ENCODE data around the gene SCN4B.

SCN4B gene

DNA sequence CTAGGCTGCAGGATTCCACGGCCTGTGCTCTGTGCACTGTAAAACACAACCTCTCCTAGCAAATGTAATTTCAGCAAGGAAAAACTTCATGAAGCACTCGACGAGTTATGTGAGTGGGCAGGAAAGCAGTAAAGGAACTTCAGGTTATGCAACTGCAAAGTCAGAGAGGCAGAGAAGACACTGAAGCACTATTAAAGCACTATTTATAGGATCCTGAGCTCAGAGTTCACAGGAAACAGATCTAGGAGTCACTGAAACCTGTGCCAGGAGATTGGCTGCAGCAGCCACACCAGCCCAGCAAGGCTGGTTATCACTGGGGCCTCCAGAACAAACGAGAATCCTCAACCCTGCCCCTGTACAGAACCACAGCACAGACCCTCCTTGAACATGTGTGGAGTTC, 68.4 kb downstream of the SCN4B start:
- H3K36me3 ChIP-seq (ENCODE audit: control insufficient read depth in 1 of 2, insufficient read depth in 2 of 2, low read length in 2 of 2): no peaks in the 10 kb centered on the region
- WGBS (ENCODE audit: extremely low coverage, insufficient coverage, insufficient read length): no CpG with 5 or more reads among the region's 4 CpGs
- H3K14ac ChIP-seq (ENCODE audit: low read length): no peak overlapping the region
- H4K12ac ChIP-seq (ENCODE audit: low read depth, low read length): no peak overlapping the region
- no peak overlapping the region for H2BK5ac ChIP-seq (ENCODE audit: low read depth, low read length, poor library complexity)
- H3K4me1 ChIP-seq (ENCODE audit: control insufficient read depth in 1 of 2, insufficient read depth in 2 of 2, low read length in 2 of 2): peaks cover 5 to 9% of the 10 kb centered on the region in 2 experiments
- no peaks in the 10 kb centered on the region for H3K27me3 ChIP-seq (ENCODE audit: insufficient read depth, low read length)
- no peak overlapping the region for H2BK12ac ChIP-seq (ENCODE audit: low read length)
- H3K79me1 ChIP-seq (ENCODE audit: low read length): no peaks in the 10 kb centered on the region
- no peak overlapping the region for H2BK120ac ChIP-seq (ENCODE audit: insufficient read depth, low read length, poor library complexity)
- H4K8ac ChIP-seq (ENCODE audit: low read depth, low read length): no peak overlapping the region
- no peak overlapping the region for H2AFZ ChIP-seq (ENCODE audit: insufficient read depth, low read length, poor library complexity)
- no peak overlapping the region for H3K27ac ChIP-seq (ENCODE audit: low read depth, low read length)
- H3K4me2 ChIP-seq (ENCODE audit: low read length): no peak overlapping the region
- H3K9me3 ChIP-seq (ENCODE audit: insufficient read depth, low read depth, low read length): peaks cover 12% of the 10 kb centered on the region
- H4K91ac ChIP-seq (ENCODE audit: low read depth, low read length): no peak overlapping the region
- no peak overlapping the region for H3K18ac ChIP-seq (ENCODE audit: low read length)
- H2AK5ac ChIP-seq (ENCODE audit: low read length): no peak overlapping the region
- no peak overlapping the region for H3K4me3 ChIP-seq (ENCODE audit: low read depth, low read length)
- H3K9ac ChIP-seq (ENCODE audit: low read length): no peak overlapping the region
- H3K23ac ChIP-seq (ENCODE audit: low read length): no peak overlapping the region
- no peak for DNase-seq
- H3K4ac ChIP-seq (ENCODE audit: low read depth, low read length): no peak overlapping the region
- H3K79me2 ChIP-seq (ENCODE audit: control insufficient read depth, insufficient read depth, low read length, poor library complexity): no peaks in the 10 kb centered on the region

Measured in trophoblast cell (in vitro differentiated cells and primary cell).